Activated effector memory CD4-positive, alpha-beta T cell treated with Interleukin-2 at 50 U/mL for 16 hours (primary cell): ENCODE data around the gene MRPL23.

ENCODE experiments used
- DNase-seq: peaks from one replicate; pipeline ENCODE4 v3.0.0-alpha.2; 2020

Gene MRPL23

DNA sequence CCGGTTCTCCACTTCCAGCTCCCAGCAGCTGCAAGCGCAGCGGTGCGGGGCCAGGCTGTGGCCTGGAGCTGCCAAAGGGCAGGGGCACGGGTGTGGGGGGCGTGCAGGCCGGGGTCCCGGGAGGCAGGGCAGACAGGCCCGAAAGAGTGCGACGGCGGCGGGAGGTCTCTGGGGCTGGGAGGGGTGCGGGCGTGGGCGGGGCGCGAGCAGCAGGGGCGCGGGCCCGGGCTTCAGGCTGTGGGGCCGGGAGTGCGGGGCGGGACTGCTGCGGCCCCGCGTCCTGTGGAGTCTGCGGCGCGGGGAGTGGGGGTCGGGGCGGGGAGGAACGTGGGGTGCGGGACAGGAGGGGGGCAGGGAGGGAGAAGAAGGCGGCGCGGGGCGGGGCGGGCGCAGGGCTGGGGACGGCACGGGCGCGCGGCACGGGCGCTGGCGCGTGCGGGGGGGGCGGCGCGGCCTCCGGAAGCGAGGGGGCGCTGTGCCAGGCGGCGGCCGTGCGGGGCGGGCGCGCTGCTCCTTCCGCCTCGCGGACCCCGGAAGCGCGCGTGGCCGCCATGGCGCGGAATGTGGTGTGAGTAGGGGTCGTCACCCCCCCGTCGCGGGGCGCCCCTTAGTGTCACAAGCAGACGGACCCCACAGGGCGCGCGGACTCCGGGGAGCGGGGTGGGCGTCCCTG is at the start of gene MRPL23:
TSS of gene MRPL23 (plus strand) at position 521 of the 673 bp plus-strand sequence. CDS start at position 552, 31 bp downstream.
- no peak for DNase-seq

DNA sequence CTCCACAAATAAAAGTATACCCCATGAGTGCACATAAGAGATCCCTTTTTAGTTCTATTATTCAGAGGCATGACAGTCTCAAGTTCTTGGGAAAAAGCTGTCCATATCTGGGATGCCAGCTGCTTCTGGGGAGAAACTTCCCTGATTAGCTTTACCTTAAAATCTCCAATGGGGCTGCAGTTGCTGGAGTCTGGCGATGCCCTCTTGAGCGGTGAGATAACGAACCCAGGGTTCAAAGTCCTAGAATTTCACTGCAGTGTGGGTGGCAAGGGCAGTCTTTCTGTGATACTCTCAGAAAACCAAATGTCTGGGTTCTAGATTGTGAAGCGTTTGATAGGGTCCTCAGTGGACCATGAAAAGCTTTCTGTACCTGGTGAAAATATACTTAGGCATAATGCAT is 48.0 kb upstream of the MRPL23 start:
- no peak for DNase-seq

DNA sequence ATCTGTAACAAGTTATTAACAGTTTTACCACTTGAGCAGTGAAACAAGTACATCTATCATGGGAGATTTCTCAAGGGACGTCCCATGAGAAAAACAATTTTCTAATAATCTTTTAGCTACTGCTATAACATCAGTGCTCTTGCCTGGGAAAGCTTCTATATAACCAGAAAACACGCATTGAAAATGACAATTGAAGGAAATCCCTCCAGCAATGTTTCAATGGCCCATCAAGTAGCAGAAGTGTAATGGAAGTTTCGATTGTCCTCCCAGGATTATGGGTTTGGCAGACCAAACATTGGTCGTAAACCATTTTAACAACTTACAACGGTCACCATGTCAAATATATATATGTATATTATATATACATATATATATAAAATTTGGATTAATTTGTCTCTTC is 47.4 kb upstream of the MRPL23 start:
- no peak for DNase-seq

DNA sequence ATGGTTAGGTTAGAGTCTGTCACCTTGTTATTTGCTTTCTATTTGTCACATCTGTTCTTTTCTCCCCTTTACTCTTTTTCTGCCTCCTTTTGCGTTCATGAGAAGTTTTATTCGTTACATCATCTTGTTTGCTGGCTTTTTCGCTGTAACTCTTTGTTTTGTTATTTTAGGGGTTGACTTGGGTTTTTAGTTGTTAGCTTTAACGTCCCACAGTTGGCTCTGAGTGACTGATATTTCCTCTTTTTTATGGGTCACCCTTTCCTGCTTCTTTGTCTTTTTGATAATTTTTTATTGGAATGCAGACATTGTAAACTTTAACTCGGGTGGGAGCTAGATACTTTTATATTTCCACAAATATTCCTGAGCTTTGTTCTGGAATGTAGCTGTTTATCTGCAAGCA is 41.0 kb upstream of the MRPL23 start:
- DNase-seq = no peak

DNA sequence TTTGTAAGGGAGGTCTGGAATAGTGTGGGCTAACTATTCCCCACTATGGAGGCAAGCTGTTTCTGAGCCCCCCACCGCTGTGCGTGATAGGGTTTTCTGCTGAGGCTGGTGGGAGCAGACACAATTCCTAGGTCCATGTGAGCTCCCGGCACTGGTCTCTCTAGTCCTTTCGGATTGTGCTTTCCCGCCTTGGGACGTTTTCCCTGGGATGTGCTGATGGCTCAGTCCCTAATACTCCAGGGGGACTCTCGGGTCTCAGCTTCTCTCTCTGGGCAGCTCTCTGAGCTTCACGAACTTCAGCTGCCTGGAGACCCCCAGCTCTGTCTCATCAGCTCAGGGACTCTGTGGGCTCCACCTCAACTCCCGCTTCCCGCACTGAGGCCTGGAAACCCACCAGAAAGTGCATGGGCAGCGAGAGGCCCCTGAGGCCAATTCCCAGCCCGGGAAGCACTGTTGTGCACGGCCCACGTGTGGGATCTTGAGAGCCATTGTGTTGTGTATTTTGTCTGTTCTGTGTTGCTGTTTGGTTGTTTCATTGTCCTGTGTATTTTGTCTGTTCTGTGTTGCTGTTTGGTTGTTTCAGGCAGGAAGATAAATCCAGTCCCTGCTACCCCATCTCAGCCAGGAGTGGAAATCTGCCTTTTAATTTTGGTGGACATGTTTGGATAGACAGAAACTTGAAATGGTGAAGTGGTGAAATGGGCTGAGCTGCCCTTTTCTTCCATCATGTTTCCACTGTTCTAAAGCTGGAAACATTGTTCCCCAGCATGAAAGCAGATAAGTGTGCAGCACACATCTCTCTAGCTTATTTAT is 40.3 kb upstream of the MRPL23 start:
- DNase-seq = no peak

DNA sequence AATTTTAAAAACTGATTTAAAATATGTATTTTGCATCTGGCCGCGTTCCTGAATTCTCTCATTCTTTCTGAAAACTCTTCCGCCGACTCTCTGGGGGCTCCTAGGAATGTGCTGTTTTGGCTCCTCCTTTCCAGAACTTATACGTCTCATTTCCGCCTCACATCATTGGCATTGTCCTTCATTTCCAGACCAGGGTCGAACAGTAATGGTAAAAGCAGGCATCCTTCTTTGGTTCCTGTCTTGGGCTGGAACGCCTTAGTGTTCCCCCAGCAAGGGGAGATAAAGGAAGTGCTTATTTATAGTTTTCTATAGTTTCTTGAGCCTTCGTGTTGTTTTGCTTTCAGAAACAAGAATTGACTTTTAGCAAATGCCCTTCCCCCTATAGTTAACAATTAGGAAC is 38.5 kb upstream of the MRPL23 start:
- DNase-seq = no peak

DNA sequence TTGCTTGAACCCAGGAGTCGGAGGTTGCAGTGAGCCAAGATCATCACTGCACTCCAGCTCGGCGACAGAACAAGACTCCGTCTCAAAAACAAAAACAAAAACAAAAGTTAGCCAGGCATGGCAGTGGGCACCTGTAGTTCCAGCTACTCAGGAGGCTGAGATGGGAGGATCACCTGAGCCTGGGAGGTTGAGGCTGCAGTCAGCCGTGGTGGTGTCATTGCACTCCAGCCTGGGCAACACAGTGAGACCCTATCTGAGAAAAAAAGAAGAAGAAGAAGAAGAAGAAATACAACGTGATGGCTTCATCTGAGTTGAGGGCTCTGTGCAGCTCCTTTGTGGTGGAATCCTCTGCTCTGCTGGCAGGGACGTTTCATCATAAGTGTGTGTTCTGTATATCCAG is 37.6 kb upstream of the MRPL23 start:
- no peak for DNase-seq

DNA sequence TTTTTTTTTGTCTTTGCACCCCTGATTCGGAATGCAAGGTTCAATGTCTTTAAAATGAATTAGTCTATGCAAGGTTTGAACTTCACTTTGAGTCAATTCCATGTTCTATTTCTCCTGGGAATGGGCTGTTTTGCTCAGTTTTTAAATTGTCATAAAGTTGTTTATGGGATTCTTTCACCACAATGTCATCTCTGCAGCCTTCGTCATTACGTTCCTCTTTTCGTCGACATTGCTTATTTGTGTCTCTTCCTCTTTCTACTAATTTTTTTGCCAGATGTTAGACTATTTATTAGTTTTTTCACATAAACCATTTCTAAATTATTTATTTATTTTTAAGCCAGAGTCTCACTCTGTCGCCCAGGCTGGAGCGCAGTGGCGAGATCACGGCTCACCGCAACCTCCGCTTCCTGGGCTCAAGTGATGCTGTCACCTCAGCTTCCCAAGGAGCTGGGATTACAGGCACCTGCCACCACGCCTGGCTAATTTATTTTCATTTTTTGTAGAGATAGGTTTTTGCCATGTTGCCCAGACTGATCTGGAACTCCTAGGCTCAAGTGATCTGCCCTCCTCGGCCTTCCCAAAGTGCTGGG is 34.7 kb upstream of the MRPL23 start:
- no peak for DNase-seq

DNA sequence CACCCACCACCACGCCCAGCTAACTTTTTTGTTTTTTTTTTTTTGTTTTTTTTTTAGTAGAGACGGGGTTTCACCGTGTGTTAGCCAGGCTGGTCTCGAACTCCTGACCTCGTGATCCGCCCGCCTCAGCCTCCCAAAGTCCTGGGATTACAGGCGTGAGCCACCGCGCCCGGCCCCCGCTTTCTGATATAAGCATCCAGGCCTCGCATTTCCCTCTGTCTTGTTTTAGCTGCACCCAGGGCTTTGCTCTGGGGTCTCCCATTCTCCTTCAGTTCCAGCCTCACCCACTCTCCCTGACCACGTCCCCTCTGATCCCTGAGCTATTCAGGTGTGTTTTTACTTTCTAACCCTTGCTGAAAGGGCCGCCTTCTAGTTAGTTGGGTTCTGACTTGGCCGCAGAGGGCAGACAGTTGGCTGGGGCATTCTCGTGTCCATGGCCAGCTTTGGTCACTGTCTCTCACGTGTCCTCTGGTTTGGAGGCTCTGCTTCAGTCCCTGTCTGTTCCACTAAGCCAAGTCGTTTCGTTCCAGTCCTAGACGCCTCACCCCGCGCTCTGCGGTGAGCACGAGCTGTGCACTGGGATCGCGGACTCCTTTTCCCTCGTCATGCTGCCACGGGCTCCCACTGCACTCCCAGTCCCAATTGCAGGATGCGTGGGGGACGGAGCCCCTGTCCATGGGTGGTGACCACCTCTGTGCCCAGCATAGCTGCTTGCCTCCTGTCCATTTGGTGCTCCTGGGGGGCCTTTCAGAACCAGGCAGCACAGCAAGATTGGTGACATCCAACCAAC is 33.7 kb upstream of the MRPL23 start:
- no peak for DNase-seq

DNA sequence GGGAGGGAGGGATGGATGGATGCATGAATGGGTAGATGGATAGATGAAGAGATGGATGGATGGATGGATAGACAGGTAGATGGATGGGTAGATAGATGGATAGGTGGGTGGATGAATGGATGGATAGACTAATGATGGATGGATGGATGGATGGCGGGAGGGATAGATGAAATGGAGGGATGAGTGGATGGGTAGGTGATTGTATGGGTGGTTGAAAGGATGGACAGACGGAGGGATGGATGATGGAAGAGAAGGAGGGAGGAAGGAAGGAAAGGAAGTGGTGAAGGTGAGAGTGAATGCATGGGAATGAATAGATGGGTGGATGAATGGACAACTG is 31.4 kb upstream of the MRPL23 start:
- DNase-seq = no peak

DNA sequence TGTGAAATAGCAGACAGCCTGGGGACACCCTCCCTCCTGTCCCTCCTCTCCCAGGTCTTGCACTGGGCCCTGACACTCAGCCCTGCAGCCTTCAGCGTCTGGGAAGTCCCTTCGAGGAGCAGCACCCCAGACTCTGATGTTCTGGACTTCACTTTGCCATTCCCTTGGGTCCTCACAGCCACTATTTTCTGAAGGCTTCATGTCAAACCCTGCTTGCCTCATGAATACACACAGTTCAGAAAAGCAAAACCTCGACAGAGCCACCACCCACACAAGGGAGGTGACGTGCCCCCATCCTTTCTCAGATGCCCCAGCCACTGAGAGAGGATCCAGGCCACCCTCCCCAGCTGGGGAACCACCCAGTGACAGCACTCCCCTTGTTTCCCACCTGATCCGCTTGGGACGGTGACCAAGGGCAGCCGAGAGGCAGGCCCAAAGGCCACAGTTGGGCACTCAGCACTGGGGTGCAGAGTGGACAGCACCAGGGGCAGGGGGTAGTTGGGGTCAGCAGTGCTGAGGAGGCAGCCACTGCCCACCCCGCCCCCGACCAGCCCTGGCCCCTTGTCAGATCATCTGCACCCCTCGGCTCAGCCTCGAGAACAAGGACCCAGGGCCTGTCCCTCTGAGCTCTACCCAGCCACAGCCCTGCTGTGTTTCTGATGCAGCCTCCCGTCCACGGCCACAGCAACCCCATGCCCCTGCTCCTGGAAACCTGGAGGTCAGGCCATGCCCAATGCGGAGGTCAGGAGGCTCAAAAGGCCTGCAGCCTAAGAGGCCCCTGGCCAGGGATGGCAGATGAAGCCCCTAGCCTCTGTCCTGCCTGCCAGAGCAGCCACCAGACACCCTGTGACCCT is 30.8 kb upstream of the MRPL23 start:
- DNase-seq = no peak

DNA sequence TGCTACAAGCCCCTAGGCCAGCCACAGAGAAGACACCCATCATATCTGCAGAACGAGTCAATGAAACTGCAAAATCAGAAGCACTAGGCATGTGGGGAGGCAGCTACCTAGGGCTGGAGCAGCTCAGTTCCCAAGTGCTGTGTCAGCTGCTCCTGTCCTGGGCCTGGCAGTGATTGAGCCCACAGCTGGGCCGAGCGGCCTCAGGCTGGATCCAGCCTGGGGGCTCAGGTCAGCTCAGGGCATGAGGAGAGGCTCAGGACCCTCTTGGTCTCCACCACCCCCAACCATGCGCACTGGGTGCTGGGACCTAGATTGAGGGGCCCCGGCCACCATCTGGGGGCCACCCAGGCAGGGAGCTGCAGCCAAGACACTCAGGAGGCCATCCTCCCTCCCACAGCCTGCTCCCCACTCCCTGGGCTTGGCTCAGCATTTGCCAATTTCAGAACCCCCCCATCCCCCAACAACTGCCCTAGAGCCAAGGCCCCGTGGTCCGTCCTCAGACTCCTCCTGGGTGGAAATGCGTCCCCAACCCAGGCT is 30.1 kb upstream of the MRPL23 start:
- no peak for DNase-seq

DNA sequence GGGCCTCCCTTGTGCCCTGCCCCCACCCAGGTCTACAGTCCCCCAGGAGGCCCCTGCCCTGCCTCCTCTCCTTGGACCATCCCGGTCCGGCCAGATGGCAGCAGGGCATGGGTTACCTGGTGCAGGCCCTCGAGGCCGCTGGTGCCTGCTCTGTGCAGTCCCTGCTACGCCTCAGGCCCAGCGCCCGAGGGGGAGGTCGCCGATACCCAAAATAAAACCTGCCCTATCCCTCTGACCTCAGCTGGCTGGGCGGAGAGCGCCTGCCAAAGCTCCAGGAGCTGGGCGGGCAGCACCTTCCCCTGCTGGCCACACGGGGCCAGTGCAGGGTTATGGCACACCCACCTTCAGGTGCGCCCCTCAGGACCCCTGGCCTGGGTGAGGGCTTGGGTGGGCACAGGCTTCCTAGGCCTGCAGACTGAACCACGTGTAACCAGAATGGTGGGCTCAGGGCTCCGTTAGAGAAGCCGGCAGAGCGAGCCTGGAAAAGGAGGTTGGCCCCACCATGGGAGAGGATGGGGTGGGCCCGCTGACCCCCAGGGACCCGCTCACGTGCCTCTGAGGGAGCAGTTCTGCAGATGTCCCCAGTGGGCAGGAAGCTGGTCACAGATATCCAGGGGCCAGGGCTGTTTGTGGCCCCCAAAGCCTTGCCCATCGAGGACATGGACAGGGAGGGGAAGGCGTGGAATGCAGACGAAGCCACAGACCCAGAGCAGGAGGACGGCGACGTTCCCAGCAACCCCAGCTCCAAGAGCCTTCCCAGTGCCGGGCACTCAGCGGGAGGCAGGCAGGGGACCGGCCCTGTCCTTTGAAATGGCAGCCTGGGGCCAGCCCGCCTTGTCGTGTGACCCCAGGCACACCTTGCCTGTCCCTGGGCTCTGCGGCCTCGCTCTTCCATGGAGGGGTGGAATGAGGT is 29.4 kb upstream of the MRPL23 start:
- no peak for DNase-seq

DNA sequence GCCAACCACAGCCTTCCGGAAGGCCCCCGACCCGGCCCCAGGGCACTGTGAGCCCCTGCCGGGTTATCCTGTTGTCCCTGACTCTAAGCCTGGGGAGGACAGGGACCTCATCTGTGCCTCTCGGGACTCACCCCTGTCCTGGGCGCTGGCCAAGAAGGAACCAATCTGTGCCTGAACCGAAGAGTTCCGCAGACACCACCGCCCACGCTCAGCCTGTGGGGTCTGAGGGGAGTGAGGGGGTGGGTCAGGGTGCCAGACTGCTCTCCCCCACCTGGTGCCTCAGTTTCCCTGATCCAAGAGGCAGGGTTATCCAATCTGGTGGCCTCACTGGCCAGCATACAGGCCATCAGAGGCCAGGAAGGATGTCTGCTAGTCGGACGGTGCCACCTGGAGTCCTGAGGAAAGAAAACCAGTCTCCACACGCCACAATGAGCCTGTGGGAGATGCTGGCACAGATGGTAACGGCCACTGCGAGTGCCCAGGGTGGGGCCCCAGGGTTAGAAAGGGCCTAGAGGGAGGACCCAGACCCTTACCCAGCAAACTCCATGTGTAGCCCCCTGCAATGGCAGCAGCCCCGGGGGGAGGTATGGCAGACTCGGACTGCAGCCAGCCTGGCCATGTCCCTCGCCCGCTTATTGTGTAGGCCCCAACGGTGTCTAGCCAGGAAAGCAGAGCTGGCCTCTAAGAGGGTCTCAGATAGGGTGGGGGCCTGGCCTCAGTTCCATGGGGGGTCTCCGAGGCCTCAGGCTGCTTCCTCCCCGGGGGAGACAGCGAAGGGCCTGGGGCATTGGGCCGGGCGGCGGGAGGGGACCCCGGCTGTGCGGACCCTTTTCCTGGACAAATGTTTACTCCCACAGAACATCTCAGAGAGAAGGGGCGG is 28.5 kb upstream of the MRPL23 start:
- DNase-seq = no peak

DNA sequence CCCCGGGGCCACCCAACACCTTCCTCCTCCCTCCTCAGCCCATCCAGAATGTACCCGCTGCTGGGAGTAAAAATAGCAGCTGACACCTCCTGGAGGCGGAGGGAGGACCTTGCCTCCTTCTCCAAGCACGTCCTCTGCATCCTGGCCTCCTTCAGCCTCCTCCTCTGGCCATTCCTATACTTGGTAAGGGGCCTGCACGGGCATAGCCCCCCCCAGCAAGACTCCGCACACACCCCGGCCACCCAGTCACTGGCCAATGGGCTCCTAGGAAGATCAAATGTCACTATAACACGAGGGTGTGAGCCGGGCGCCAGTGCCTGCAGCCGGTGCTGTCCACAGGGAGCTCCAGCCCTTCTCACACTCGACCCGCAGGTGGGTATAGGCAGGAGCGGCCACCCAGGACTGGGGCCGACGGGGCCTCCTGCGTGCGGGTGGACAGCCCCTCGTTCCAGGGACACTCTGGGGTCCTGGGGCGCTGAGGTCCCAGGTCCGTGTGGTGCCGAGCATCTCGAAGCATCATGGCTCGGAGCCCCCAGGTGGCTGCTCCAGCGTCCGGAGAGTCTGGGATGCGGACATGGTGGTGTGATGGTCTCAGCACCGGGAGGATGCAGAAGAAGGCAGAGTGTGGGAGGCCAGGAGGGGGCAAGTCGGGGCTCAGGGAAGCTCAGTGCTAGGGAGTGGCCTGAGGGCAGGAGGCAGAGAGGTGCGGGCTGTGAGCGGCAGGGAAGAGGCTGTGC is 27.6 kb upstream of the MRPL23 start, which contains the start of gene TNNT3:
TSS of gene TNNT3 (plus strand) at position 313 of the 737 bp plus-strand sequence. CDS start 3,172 bp downstream, outside the sequence.
- DNase-seq = no peak

DNA sequence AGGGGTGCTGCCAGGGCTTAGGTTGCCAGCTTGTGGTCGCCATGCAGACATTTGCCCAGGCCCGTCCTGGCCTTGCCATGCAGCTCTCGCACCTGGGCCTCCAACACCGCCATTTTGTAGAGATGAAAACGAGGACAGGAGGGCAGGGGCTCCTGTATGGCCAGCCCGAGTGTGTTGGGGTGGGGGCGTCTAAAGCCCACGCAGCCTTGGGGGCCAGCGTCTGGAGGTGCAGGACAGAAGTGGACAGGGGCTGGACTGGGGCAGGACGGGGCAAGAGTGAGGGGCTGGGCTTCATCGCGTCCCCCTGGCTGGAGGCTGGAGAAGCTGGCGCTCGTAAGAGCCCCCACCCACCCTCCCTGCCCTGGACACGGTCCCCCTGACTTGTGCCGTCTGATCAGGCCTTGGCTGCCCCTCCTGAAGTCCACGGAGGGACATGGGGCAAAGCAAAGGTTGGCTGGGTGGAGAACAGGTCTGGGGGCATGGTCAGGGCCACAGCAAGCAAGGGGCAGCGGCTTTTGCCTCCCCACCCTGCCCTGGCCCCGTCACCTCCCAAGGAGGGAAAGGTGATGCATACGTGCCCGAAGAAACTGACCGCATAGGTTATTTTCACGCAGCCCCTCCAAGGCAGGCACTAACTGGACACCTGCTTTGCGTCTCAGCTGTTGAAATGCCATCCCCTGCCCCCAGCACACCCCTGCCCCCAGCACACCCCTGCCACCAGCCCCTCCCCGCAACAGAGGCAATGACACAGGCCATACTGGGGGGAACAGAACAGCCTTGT is 26.8 kb upstream of the MRPL23 start:
- no peak for DNase-seq

DNA sequence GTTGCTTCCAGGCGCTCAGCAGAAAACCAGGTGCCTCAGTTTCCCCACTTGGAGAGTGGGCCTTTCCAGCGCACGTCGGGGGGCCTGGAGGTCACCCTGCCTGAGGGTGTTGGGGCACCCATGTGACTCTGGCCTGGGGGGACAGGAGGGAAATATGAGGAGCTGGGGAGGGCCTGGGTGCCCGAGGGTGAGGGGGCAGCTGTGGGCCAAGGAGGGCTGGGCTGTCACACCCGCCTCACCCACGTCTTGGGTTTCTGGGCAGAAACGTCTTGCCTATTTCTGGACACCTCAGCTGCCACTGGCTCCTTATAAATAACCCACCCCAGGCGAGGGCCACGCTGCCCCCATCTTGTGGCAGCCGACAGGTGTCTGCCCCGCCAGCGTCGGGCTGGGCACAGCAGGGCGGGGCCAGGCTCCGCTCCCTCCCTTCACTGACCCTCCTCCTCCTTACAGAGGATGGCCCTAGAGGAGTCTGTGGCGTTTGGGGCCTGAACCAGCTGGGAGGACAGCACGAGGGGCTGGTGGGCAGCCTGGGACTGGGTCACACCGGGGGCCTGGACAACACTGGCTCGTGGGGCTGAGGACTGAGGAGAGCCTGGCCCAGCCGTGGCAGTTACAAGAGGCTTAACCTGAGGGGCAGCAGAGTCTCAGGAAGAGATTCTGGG is 26.1 kb upstream of the MRPL23 start:
- no peak for DNase-seq
